ENCODE data around the gene CCDC149. TPM values are rescaled to one million over a fixed set of nuclear protein-coding genes. Genes with fewer than 3 reads are reported as not detected.

CCDC149 gene
- total RNA-seq, 1 experiment from 2014 or later, result 5.3 TPM

- TF ChIP-seq POLR2A (IDR thresholded peaks at IDR 0.05; ENCODE audit: borderline replicate concordance, extremely low read depth, insufficient read depth, insufficient read length) (no peak), ZFX (IDR thresholded peaks at IDR 0.05) (no peak), JUND (IDR thresholded peaks at IDR 0.05) (no peak), CBX3 (IDR thresholded peaks at IDR 0.05; ENCODE audit: low read depth) (no peak), ELF1 (IDR thresholded peaks at IDR 0.05; ENCODE audit: borderline replicate concordance, low read depth) (no peak), ATF3 (IDR thresholded peaks at IDR 0.05) (no peak), ZBTB33 (IDR thresholded peaks at IDR 0.05; ENCODE audit: extremely low read depth, insufficient replicate concordance, low read length) (no peak), ZNF274 (IDR thresholded peaks at IDR 0.05; ENCODE audit: low read depth, low read length) (no peak), SIN3A (IDR thresholded peaks at IDR 0.05; ENCODE audit: low read depth) (no peak), POLR2AphosphoS5 (IDR thresholded peaks at IDR 0.05; ENCODE audit: low read depth, low read length) (no peak), EZH2phosphoT487 (IDR thresholded peaks at IDR 0.05; ENCODE audit: borderline replicate concordance) (no peak), EZH2 (IDR thresholded peaks at IDR 0.05) (no peak)
- H3K27ac ChIP-seq (ENCODE audit: low read depth, low read length), result no peak overlapping the region
- no peak overlapping the region for H3K4me2 ChIP-seq (ENCODE audit: low read length)
- no TSS peak for BruUV-seq (replicated peaks)
- POLR2A ChIA-PET, result no interaction called here
- no peaks in the 10 kb centered on the region for H3K27me3 ChIP-seq (ENCODE audit: insufficient read depth, low read length)
- RAD21 ChIA-PET (ENCODE audit: low non-redundant PET in 1 of 2, low total read pairs in 2 of 2, uncharacterized antibody in 2 of 2, unreplicated experiment in 2 of 2), result no interaction called here
- H3K79me2 ChIP-seq (ENCODE audit: insufficient read depth, low read length), result no peaks in the 10 kb centered on the region
- CTCF ChIA-PET, result no interaction called here
- H3K9ac ChIP-seq (ENCODE audit: low read length), result no peak overlapping the region
- intact Hi-C loops (cut with micrococcal nuclease), result no loop called here
- no peak overlapping the region for H3K4me3 ChIP-seq (replicated peaks in 1 of 2; ENCODE audit: low read depth in 1 of 2, low read length in 2 of 2)
- H3K36me3 ChIP-seq (ENCODE audit: control insufficient read depth in 1 of 2, insufficient read depth in 2 of 2, low read length in 2 of 2), result no peaks in the 10 kb centered on the region
- no peaks in the 10 kb centered on the region for H3K9me2 ChIP-seq (ENCODE audit: insufficient read depth)
- DNase-seq (ENCODE audit: low read depth, low spot score) (no peak), ATAC-seq (no peak)
- H2AFZ ChIP-seq (ENCODE audit: low read depth, low read length, poor library complexity, severe bottlenecking), result no peak overlapping the region
- no peaks in the 10 kb centered on the region for H4K20me1 ChIP-seq (ENCODE audit: insufficient read depth)
- no peaks in the 10 kb centered on the region for H3K4me1 ChIP-seq (ENCODE audit: control insufficient read depth in 1 of 2, insufficient read depth in 2 of 2, low read length in 2 of 2)
- H3K9me3 ChIP-seq (ENCODE audit: control insufficient read depth in 1 of 2, insufficient read depth in 1 of 2, low read depth in 1 of 2, low read length in 2 of 2), result no peaks in the 10 kb centered on the region
Observed at GRCh38 chr4:24810871-24811631, 101.8 kb downstream of the CCDC149 start.
